HG03378 (cell line): ENCODE data around the gene GBF1.

Experiments used
- ATAC-seq: cut with Tn5 transposase; IDR thresholded peaks from one replicate; pipeline ENCODE4 v1.9.1; 2021; ENCODE audit warnings: mild to moderate bottlenecking, moderate library complexity; ENCODE audit not compliant: unreplicated experiment

Gene GBF1

DNA sequence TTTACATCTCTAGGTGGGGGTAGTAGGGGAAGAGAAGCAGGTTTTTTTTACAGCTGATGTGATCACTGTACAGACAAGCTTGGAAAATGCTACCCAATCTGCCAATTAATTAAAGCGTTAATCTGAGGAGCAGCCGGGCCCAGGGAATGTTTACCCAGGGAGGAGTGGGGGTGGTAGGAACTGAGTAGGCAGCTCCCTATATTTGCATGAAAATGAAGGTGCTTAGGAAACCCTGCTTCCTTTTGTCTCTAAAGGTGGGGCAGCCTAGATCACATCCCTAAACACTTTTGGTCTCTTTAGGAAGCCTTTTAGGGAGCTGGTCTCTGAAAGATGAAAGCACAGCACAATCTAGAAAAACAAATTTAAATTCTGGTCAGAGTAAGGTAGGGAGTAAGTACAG lies 97.1 kb downstream of the GBF1 start:
- no peak for ATAC-seq

DNA sequence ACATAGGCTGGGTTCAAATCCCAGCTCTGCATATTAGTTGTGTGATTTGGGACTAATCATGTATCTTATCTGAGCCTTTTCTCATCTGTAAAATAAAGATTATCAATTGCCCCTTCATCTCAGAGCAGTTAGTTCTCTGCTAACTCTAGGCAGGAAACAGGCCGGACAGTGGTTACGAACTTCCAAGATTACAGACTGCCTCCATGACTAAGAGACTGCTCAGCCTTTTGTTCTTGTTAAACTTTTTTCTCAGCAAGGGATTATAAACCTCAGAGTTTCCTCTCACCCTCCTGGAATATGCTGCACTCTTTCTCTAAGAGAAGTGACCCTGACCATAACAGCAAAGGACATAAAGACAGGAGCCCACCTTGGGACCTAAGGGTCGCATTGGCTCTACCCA lies 97.6 kb downstream of the GBF1 start:
- no peak for ATAC-seq

DNA sequence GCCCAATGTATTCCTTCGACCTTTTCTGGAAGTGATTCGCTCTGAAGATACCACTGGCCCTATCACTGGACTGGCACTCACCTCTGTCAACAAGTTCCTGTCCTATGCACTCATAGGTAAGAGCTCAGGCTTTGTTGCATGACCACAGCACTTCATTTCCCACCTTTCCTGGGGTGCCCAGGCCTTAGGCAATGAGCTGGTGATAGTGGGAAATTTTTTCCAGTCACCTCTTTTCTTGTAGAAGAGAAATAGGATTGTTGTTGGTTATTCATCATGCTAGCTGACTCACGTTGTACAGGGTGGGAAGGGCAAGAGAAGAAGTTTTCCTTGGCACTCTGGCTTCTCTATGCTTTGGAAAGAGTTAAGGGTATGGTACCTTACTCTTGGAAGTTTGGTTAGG lies 98.7 kb downstream of the GBF1 start:
- no peak for ATAC-seq

DNA sequence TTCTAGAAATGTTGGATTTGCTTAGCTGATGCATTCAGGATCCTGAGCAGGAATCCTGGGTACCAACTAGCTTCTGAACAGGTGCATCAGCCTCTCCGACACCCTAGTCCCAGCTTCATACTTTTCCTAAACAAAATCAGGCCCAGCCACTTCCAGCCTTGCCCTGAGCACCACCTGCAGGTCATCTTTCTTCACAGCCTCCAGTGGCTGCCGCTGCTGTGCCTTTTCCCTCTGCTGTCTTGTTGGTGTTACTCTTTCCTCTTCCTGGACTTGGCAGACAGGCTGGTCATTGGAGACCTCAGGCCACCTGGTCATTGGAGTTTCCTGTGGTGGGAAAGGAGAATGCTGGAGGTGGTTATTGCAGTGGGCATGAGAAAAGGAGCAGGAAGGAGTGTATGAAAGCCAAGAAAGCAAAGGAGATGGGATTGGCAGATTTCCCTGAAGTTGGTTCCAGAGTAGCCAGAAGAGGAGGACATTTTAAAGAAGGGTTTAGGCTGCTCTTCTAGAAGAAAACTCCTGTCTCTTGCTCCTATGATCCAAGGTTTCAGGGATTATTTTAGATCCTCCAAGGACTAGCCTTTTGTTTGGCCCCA lies 102.0 kb downstream of the GBF1 start:
- no peak for ATAC-seq

DNA sequence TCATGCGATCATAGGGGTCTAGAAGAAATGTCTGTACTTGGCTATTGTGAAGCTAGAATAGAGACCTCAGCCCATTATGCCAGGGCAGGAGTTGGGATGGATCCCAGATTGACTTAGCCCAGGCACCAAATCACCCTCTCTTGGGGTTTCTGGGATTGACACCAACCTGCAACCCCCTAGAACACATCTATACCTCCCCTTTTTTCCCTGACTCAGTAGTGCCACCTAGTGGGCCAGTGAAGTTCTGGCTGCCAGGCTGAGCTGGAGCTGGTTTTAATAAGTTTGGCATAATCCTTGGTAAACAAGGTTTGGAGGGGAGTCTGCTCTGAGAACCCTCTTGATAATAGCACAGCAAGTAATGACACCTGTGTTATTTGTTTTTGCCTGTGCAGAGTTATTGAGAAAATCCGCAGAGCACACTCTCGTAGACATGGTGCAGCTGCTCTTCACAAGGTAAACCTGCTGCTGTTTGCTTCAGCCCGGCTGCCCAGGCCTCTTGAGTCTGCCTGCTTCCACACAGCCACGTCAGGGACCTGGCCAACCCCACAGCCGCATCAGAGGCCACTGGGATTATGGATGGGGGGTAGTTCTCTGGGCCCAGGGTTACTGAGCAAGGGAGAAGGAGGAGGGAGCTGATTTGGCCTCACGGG lies 106.9 kb downstream of the GBF1 start:
- ATAC-seq, result no peak

DNA sequence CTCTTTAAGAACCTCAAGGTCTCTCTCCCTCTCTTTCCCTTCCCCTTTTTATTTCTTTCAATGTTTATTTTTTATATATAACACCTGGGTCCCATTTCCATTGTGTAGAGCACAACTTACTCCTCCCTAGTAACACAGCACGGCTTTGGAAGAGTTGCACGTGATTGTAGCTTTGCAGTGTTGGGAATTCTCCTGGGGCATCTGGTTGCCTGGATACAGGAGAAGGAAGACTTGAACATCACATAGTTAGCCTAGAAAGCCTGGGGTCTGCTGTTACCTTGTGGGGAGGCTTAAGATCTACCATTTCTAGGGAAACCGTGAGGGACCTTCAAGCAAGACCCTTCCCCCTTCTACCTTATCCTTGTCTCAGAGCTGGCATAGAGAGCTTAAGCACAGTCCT lies 109.1 kb downstream of the GBF1 start:
- ATAC-seq, result no peak

DNA sequence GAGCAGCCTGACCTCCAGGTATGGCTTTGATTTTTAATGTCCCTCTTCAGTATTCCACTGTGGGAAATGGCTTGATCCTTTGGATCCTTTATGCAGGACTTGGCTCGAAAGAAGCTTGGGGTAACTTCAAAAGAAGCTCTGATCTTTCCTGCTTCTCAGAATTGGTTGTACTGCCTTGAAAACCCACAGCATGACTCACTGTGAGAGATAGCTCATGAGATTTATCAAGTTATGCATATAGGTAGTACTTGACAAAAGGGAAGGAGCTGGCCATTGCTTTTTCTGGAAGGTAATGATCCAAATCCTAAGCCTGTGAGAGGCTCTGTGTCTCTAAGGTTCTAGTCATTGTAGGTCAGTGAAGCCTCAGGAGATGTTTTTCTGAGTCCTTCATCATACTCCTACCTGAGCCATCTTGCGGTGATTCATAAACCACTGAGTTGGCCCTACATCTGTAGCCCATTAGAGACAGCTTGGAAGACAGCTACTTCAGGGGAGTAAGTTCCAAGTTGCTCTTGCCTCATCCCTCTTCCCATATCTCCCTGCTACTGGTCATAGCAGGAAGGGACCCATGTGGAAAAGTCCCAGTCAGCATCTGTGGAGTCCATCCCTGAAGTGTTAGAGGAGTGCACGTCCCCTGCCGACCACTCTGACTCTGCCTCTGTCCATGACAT lies 113.5 kb downstream of the GBF1 start:
- ATAC-seq, result no peak

DNA sequence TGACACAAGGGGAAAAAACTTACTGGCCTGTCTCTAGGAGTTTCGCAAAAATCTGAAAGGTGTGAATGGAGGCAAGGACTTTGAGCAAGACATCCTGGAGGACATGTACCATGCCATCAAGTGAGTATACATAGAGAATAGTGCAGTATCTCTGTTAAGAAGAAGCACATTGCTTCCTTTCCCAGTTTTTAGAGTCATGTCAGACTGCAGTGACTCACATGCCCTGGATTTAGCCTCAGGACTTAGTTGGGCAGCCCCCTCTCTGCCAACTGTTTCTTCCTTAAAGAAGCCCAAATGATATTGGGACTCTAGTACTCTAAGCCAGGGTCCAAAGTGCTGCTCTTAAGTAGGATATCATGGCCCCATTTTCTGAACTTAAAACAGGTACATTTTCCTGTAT lies 122.1 kb downstream of the GBF1 start:
- ATAC-seq, result no peak

DNA sequence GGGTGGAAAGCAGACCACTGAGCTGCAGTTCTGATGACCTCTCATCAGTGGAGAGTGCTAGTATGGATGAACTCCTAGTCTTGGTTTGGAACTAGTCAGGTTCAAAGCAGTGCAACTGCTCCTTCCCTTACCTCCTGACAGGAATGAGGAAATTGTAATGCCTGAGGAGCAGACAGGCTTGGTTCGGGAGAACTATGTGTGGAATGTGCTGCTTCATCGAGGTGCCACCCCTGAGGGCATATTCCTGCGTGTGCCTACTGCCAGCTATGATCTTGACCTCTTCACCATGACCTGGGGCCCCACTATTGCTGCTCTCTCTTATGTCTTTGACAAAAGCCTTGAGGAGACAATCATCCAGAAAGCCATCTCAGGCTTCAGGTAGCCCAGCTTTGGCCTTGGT lies 122.7 kb downstream of the GBF1 start:
- no peak for ATAC-seq

DNA sequence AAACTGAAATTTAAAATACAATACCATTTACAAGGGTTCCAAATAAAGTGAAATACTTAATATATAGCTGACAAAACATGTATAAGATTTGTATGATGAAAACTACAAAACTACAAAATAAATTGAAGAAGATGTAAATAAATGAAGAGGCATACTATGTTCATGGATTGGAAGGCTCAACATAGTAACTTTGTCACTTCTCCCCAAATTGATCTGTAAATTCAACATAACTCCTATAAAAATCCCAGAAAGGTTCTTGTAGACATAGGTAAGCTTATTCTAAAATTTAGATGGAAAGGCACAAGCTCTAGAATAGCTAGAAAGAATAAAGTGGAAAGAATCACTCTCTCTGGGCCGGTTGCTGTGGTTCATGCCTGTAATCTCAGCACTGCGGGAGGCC lies 126.0 kb downstream of the GBF1 start:
- ATAC-seq, result no peak

DNA sequence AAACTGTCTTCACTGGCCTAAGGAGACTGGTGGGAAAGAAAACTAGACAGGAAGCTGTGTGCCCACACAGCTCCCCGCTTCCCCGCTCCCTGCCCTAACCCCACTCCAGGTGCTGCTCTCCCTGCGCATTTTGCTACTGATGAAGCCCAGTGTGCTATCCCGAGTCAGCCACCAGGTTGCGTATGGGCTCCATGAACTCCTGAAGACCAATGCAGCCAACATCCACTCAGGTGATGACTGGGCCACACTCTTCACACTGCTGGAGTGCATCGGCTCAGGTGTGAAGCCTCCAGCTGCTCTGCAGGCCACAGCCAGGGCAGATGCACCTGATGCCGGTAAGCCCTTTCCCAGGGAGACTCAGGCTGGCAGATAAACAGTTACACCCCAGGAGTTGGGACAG lies 129.9 kb downstream of the GBF1 start:
- no peak for ATAC-seq

DNA sequence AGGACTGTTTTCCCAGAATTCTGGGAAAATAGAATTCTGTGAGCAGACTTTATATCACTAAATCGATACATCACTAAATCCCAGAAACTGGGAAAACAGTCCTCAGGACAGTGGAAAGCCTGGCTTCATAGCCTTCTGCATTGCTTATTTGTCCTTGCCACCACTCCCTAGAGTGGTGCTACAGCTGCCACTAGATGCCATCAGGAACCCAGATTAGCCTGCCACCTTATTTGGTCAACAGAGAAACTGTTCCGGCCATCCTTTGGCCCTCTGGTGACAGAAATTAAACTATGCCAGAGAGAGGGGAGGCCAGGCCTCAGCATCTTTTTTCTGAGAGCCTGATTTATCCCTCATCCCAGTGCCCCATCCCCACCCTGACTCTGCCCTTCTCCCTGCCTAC lies 130.5 kb downstream of the GBF1 start:
- no peak for ATAC-seq

DNA sequence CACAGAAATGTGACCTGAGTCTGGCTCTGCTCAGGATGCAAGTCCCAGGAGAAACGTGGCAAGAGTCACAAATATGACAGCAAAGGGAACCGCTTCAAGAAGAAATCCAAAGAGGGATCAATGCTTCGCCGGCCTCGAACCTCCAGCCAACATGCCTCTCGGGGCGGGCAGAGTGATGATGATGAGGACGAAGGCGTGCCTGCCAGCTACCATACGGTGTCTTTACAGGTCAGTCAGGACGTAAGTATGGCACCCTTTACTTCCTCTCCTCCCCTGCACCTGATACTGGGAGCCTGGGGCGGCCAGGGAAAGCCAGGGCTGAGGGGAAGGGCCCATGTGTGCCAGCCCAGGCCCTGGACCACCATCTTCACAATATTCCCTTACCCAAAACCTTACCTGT lies 131.6 kb downstream of the GBF1 start:
- no peak for ATAC-seq

DNA sequence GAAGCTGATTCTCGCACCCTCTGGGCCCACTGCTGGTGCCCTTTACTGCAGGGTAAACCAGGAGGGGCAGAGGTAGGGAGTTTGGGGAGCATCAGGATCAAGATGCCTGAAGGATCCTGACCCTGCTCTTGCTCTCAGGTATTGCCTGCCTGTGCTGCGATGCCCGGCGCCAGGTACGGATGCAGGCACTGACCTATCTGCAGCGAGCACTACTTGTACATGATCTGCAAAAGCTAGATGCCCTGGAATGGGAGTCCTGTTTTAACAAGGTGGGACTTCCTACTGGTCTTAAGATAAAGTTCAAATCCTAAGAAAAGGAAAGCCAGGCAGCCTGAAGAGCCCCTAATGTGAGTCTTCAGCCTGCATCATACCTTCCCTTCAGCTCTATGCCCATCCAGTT lies 134.1 kb downstream of the GBF1 start:
- no peak for ATAC-seq

DNA sequence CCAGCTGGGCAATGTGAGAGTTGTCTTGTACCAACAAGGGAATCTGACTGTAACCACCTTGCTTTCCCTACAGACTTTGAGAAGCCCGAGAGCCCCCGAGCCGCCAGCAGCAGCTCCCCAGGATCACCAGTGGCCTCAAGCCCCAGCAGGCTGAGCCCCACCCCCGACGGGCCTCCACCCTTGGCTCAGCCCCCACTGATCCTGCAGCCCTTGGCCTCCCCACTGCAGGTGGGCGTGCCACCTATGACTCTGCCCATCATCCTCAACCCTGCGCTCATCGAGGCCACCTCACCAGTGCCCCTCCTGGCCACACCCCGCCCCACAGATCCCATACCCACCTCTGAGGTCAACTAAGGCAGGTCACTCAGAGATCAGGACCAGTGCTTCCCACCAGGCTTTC lies 136.7 kb downstream of the GBF1 start:
- no peak for ATAC-seq

DNA sequence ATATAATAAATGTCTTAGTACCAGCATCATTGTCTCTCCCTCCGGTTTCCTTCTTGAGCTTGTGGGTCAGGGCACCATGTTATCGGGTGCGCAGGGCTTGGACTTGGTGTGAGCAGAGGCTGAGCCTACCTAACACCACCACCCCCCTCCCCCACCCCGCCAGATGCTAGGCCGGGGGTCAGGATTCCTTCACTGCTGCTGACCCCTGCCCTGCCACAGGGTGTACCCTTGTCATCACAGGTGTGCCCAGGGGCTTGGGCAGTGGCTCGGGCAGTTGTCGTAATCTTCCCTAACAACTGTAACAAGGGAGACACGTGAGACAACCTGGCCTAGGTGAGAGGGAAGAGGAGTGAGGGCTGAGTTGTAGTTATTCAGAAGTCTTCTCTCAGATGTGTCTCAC lies 137.5 kb downstream of the GBF1 start:
- no peak for ATAC-seq

DNA sequence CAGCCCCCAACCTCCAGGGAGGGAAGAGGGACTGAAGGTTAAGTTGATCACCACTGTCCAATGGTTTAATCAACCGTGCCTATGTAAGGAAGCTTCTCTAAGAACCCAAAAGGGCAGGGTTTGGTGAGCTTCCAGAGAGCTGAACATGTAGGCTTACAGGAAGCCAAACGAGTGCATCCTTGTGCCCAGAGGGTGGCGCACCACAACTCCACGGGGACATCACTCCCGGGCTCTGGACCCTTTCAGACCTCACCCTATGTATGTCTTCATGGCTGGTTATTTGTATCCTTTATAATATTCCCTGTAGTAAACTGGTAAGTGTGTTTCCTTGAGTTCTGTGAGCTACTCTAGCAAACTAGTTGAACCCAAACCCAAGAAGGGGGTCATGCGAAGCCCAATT lies 138.7 kb downstream of the GBF1 start:
- no peak for ATAC-seq

DNA sequence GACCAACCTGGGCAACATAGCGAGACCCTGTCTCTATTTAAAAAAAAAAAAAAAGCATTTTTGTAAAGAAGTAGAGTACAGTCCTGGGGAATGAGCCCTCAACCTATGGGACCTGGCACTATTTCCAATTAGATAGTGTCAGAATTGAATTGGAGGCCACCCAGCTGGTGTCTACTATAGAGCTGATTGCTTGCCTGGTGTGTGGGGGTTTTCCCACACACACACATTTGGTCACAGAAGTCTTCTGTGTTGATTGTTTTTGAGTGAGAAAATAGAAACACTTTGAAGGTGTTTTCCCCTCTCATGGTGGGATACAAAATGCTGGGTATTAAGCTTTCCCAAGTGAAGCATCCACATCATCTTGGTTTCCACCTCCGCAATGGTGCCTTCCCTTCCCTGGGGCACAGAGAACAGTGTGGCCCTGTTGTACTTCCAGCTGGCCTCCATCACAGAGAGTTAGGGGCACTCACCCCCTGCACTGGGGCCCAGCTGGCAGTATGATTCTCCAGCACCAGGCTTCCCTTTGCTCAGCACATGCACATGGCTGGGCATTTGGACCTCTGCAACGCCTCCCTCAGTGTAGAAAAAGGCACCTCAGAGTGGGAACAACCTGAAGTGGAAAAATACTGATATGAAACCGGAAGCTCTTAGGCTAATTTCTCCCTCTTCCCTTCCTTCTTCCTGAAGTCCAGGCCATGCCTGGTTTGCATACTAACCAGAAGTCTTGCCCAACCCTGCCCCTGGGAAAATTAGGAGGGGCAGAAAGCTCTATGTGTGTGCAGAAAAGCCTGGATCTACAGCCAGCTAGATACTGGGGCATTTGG lies 139.5 kb downstream of the GBF1 start:
- no peak for ATAC-seq

DNA sequence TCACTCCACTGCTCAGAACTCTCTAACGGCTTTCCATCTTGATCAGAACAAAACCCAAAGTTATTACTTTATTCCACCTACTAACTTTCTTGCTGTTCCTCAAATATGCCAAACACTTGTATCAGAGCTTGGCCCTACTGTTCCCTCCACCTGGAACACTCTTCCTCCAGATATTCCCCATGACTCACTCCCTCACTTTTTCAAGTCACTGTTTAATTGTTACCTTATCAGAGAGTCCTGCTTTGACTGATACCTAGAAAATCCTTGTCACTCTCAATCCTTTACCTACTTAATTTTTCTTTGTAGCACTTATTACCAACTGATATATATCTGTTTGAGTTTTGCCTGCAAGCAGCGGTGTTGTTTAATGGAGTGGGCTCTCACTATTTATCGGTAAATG lies 144.6 kb downstream of the GBF1 start:
- no peak for ATAC-seq

DNA sequence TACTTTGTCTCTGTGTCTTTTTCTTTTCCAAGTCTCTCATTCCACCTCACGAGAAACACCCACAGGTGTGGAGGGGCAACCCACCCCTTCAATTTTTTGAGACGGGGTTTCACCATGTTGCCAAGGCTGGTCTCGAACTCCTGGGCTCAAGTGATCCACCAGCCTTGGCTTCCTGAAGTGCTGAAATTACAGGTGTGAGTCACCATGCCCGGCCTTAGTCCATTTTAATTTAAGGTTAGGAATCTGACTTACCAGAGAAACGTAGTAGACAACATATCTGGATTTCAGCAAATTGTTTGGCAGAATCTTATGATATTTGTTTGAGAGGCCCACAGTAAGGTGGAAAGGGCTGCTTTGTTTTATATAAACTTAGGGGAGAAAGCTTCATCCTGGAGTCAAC lies 147.0 kb downstream of the GBF1 start:
- ATAC-seq, result no peak

DNA sequence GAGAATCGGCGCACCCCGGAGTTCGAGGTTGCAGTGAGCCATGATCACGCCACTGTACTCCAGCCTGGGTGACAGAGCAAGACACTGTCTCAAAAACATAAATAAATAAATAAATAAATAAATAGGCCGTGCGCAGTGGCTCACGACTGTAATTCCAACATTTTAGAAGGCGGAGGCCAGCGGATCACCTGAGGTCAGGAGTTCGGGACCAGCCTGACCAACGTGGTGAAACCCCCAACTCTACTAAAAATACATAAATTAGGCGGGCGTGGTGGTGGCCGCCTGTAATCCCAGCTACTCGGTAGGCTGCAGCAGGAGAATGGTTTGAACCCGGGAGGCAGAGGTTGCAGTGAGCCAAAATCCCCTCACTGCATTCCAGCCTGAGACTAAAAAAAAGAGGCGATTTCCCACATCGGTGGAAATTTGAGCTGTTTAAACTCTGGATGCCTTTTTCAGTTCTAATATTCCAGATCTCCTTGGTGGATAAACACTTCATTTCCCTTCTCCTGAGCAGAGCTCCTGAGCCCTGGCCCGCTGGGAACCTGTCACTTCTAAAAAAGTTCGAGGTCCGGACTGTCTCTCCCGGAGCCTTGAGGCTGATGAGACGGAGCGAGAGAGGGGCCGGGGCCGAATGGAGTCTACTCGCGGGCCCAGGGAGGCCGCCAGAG lies 148.2 kb downstream of the GBF1 start:
- no peak for ATAC-seq
